HG03196 (cell line): Measurements from ENCODE around the gene MMP2.

Experiments used
- ATAC-seq: cut with Tn5 transposase; IDR thresholded peaks from one replicate; pipeline ENCODE4 v1.9.1; 2021; ENCODE audit not compliant: unreplicated experiment

The MMP2 gene

GRCh38 chr16:55468352-55468990, 10.5 kb upstream of the MMP2 start:
- ATAC-seq = no peak

GRCh38 chr16:55469821-55470532, 9.0 kb upstream of the MMP2 start:
- no peak for ATAC-seq

DNA sequence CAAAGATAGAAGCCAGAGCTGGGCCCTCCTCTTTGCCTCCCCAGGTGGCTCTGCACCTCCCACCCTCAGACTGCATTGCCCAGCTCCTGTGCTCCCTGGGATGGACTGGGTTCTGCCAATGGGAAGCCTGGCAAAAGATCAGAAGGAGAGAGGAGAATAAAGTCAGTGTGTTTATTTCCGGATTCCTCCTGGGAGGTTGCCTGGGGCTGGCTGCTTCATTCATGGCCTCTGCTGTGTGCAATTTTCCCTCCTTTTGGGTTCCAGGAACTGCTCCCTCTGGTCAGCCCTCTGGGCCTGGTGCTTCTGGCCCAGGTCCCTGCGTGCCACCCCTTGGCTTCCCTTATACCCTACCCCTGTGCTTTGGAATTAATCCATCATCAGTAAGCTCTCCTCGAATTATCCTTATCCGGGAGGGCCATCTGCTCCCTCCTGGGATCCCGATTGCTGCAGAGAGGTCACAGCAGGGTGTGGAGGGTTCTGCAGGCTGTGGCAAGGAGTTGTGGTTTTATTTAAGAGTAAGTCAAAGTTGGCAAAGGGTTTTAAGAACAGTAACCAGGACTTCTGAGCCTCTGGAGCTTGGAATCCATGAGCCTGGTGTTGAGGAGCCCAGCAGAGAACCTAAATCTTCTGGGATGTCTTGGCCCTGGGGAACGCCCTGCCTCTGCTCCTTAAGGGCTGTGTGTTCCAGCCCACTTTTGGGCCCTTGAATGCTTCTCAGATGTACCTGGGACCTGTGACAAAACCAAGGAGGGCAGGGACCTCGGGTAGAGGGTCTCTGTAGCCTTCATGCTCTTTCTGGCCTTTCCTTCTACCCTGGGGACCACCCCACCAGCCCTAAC, 8.2 kb upstream of the MMP2 start:
- no peak for ATAC-seq

DNA sequence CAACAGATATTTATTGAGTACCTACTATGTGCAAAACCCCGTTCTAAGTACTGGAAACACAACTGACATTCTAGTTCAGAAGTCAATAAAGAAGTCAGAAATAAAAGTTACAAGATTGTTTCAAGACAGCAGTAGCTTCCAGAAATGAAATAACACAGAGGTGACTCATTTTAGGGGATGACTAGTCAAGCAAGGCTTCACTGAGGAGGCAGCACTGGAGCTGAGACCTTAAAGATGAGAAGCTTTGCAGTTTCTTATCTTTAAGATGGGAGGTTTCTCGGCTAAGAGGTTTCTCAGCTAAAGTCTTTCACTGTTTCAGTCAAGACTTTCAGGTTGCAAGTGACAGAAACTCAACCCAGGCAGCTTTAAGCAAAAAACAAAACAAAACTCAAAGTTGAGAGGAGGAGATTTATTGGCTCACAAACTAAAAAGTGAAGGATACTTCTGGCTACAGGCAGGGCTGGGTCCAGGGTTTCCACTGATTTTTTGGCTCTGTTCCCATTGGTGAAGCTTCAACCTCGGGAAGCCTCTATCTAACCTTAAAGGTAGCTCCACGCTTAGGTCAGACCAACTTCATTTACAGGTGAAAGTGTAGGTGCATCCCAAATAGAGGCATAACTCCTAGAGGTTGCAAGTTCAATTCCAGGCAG, 7.4 kb upstream of the MMP2 start:
- peak; percentile 69 for ATAC-seq

DNA sequence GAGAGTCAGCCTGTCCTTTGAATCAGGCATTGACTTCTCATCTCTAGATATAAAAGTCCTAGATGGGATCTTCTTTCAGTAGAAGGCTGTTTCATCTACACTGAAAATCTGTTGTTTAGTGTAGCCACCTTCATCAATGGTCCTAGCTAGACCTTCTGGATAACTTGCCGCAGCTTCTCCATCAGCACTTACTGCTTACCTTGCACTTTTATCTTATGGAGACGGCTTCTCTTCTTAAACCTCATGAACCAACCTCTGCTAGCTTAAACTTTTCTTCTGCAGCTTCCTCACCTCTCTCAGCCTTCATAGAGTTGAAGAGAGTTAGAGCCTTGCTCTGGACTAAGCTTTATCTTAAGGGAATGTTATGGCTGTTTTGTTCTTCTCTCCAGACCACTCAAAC, 5.4 kb upstream of the MMP2 start:
- no peak for ATAC-seq

GRCh38 chr16:55474821-55475220, 4.2 kb upstream of the MMP2 start:
- no peak for ATAC-seq

DNA sequence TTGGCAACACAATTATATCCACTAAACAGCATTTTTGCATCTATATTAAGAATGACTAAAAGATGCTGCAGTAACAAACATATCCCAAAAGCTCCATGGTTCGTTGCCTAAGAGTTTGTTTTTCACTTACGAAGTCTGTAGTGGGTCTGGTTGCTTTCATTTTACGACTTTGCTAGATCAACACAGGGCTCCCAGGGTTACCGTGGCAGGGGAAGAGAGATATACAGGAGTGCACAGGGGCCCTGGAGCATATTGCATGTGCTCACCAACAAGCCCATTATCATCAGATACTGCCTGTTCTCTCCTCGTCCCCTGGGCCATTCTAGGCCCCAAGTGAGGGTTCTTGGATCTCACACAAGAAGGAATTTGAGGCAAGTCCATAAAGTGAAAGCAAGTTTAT, 3.1 kb upstream of the MMP2 start:
- no peak for ATAC-seq

DNA sequence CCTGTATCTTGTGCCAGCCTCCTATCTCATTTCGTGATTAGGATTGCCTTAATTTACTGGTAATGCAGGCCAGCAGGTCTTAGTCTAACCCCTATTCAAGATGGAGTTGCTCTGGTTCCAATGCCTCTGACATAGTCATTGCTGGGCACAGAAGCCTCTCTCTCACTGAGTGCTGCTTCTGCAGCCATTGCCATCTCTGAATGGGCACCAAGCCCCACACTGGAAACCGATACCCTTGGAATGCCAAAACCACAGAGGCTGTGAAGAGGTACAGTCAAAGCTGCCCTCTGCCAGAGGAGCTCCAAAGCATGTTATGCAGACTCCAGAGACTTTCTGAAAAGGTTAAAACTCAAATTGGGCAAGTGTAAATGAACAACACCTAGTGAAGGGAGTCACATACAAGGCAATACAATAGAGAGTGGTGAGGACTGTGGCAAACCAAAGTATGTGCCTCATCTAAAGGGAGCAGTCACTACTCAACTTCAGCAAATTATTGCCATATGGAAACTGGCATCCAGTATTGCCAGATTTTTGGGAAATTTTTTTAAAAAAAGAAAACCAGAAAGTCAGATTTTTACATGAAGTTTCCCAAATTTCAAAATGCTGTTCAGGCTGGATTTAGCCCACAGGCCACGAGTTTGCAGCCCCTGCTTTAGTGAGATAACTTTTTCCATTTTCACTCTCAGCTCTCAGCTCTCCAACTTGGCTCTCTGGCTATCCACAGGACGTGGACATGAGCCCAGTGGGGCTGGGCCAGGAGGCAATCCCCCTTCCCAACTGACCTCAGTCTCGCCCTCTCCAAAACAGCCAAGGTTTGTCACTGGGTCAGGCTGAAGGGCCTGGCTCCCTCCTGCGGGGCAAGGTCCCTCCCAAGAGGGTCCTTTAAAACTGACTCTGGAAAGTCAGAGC, 2.1 kb upstream of the MMP2 start:
- no peak for ATAC-seq

DNA sequence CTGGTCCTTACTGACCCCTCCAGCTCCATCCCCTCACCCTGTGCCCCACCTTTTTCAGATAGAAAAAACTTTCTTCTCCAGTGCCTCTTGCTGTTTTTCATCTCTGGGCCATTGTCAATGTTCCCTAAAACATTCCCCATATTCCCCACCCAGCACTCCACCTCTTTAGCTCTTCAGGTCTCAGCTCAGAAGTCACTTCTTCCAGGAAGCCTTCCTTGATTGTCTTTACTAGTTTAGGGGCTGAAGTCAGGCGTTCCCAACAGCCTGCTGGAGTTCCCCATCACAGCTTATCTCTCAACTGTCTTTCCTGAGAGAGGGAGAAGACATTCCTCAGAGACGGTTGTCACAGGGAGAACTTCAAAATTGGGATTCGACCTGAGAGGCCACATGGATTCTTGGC, 1.3 kb upstream of the MMP2 start:
- ATAC-seq = no peak

DNA sequence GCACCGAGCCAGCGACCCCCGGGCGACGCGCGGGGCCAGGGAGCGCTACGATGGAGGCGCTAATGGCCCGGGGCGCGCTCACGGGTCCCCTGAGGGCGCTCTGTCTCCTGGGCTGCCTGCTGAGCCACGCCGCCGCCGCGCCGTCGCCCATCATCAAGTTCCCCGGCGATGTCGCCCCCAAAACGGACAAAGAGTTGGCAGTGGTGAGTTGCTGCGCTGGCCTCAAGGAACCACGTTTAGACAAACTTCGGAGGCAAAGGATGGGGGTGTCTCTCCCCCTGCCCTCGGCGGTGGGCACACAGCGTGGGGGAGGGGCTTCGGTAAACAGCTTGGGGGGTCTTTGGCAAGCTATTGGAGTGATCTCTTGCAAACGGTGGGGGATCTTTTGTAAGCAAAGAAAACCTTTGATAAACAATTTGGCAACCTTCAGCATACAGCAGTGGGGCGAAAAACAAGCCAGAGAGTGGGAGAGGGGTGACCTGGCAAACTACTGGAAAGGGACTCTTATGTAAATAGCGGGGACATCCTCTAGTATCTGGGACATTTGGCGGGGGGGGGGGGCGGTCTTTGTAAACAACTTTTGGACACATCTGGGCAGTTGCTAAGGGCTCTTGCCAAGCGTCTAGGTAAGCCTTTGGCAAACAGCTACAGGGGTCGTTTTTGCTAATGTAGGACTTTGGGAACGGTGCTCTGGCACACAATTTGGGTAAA, 587 bp downstream of the MMP2 start:
- ATAC-seq = no peak

DNA sequence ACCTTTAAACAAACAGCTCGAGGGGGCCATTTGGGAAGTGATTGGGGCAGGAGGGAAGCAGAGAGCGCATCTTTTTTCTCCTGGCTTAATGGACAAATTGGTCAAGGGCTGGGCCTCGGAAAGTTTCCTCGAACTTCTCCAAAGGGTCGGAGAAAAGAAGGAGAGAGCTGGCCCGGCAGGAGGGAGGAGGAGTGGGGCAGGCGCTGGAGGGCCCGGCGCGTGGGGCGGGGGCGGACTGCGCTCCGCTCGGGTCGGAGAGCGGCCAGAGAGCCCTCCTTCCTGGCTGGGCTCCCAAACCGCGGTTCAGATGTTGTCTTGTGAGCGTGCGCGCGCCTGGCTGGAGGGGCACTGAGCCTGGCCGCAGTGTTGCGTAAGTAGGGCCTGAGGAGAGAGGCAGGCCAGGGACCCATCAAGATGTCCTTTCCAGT, 1.2 kb downstream of the MMP2 start:
- ATAC-seq = no peak

- ATAC-seq = no peak
Measured at GRCh38 chr16:55481023-55481422, 2.0 kb downstream of the MMP2 start.

DNA sequence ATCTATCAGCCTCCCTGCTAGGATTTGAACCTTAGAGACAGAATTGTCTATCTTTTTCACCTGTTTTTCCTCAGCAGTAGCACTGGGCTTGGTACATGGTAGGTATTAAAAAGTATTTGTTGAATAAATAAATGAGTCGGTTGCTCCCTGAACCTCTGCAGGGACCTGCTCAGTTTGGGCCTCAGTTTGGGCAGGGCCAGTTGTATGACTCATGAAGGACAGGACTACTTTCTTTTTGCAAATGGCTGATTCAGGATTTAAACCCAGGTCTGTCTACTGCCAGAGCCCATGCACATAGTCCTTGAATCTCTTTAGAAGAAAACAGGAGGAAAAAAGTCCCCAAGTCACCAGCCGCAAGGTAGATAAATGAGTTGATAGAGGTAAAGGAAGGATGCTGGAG, 3.1 kb downstream of the MMP2 start:
- no peak for ATAC-seq

GRCh38 chr16:55487048-55487803, 8.2 kb downstream of the MMP2 start:
- ATAC-seq = no peak

DNA sequence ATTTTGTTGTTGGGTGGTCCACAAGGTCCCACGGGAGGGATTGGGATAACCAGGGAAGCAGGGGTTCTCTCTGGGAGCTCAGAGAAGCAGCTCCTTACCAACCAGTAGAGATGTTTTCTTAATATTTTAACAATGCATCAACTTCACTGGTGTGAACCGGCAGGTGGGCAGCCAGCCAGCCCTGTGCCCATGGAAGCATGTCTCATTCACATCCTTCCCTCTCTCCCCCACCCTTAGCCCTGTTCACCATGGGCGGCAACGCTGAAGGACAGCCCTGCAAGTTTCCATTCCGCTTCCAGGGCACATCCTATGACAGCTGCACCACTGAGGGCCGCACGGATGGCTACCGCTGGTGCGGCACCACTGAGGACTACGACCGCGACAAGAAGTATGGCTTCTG, 9.3 kb downstream of the MMP2 start:
- ATAC-seq = no peak

DNA sequence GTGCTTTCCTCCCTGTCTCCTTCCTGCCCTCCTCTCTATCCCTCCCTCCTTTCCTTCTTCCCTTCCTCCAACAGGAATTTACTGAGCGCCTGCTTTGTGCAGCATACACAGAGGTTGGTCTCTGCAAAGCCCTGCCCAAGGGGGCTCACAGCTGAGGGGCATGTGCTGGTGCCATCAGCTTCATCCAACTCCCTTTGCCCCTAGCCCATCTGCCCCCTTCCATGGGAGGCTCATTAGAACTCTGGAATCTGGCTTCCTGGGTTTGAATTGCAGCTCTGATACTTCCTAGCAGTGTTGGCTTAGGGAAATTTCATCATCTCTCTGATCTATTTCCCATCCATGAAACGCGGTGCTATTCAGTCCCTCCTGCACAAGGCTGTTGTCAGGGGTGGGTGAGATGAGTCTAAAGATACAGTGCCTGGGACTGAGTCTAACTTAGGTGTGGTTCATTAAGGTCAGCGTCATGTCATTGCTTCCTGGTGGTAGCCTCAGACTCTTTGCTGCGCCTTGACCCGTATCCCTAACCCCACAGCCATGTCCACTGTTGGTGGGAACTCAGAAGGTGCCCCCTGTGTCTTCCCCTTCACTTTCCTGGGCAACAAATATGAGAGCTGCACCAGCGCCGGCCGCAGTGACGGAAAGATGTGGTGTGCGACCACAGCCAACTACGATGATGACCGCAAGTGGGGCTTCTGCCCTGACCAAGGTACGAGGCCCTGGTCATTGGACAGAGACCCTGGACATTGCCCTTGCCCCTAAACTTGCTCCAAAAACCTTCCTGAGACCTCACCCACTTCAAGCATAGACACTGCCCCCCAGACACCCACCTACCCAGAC, 10.3 kb downstream of the MMP2 start:
- ATAC-seq = no peak

DNA sequence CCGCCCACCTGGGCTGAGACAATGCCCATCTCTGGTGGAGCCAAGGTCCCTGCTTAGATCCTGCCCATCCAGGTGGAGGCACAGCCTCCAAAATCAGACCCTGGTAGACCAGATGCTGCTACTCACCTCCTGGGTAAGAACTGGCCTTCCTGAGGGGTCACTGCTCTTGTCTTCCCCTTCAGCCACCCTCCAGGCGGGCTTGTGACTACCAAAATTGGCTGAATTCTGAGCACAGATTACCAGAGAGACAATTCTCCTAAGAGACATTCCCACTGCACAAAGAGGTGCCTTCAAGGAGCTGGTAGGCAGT, 10.9 kb downstream of the MMP2 start:
- ATAC-seq = no peak

- ATAC-seq = no peak
Measured at GRCh38 chr16:55490301-55490700, 11.3 kb downstream of the MMP2 start.
